HG03159 (cell line): ENCODE measurements around the gene EVC.

Experiments used
- ATAC-seq: cut with Tn5 transposase; IDR thresholded peaks from one replicate; pipeline ENCODE4 v1.9.1; 2021; ENCODE audit warnings: mild to moderate bottlenecking, moderate library complexity; ENCODE audit not compliant: unreplicated experiment

EVC gene

GRCh38 chr4:5783486-5783885 is 72.5 kb downstream of the EVC start:
- no peak for ATAC-seq

GRCh38 chr4:5784021-5784420 is 73.0 kb downstream of the EVC start:
- ATAC-seq, result no peak

- ATAC-seq, result no peak
Observed at GRCh38 chr4:5784960-5785611, 74.1 kb downstream of the EVC start.

- ATAC-seq, result no peak
Observed at GRCh38 chr4:5785806-5786680, 75.0 kb downstream of the EVC start.

GRCh38 chr4:5787311-5787710 is 76.3 kb downstream of the EVC start:
- ATAC-seq, result no peak

- ATAC-seq, result no peak
Observed at GRCh38 chr4:5788144-5788543, 77.1 kb downstream of the EVC start.

- ATAC-seq, result no peak
Observed at GRCh38 chr4:5789141-5789540, 78.1 kb downstream of the EVC start.

- ATAC-seq, result no peak
Observed at GRCh38 chr4:5790546-5790857, 79.5 kb downstream of the EVC start.

- no peak for ATAC-seq
Observed at GRCh38 chr4:5791654-5792053, 80.7 kb downstream of the EVC start.

GRCh38 chr4:5793514-5793913 is 82.5 kb downstream of the EVC start:
- no peak for ATAC-seq

- no peak for ATAC-seq
Observed at GRCh38 chr4:5795580-5795979, 84.6 kb downstream of the EVC start.

- ATAC-seq, result no peak
Observed at GRCh38 chr4:5796976-5797375, 86.0 kb downstream of the EVC start.

GRCh38 chr4:5797866-5798265 is 86.9 kb downstream of the EVC start:
- no peak for ATAC-seq

- no peak for ATAC-seq
Observed at GRCh38 chr4:5798462-5798861, 87.5 kb downstream of the EVC start.

- no peak for ATAC-seq
Observed at GRCh38 chr4:5798946-5799345, 87.9 kb downstream of the EVC start.

- ATAC-seq, result no peak
Observed at GRCh38 chr4:5799406-5799805, 88.4 kb downstream of the EVC start.

GRCh38 chr4:5800496-5800895 is 89.5 kb downstream of the EVC start:
- ATAC-seq, result no peak

GRCh38 chr4:5801696-5802095 is 90.7 kb downstream of the EVC start:
- no peak for ATAC-seq

GRCh38 chr4:5802565-5802964 is 91.6 kb downstream of the EVC start:
- no peak for ATAC-seq

- no peak for ATAC-seq
Observed at GRCh38 chr4:5804656-5805055, 93.7 kb downstream of the EVC start.

GRCh38 chr4:5805270-5805669 is 94.3 kb downstream of the EVC start:
- ATAC-seq, result no peak

- ATAC-seq, result no peak
Observed at GRCh38 chr4:5808081-5808741, 97.2 kb downstream of the EVC start.
